Gastrocnemius medialis (tissue), 4 donors: ENCODE measurements around the gene ERBB2. TPM values are rescaled to one million over a fixed set of nuclear protein-coding genes. Genes with fewer than 3 reads are reported as not detected.
"Not testable (repeated sequence)": the region's sequence is repeated elsewhere in the genome, so short reads cannot be mapped to it uniquely, and the experiment has no call there.

Experiments
- ATAC-seq, 2 donors: fragments of 150-250 bp; one replicate each; pipeline ENCODE4 v1.9.1; 2016
- DNase-seq, 2 donors: peaks; one replicate each; pipeline ENCODE4 v3.0.0-alpha.2; 2019
- H3K27ac ChIP-seq, 4 donors: fragments of 200-600 bp; sonication (generic); 1 replicate in 1 of 4; 2 replicates in 3 of 4; pipeline ENCODE4 v1.5.1; 2016 to 2018; ENCODE audit warnings: mild to moderate bottlenecking in 2 of 4, moderate library complexity in 1 of 4
- H3K27me3 ChIP-seq, 3 donors: fragments of 200-600 bp; sonication (generic) in 2 of 3; 1 replicate in 1 of 3; 2 replicates in 2 of 3; pipeline versions ENCODE4 v1.5.1 to v1.6.0; 2016 to 2019; ENCODE audit warnings: mild to moderate bottlenecking in 1 of 3, moderate library complexity in 1 of 3
- H3K36me3 ChIP-seq, 2 donors: fragments of 200-600 bp; sonication (generic) in 1 of 2; one replicate each; pipeline ENCODE4 v1.5.1; 2017 to 2018
- H3K4me1 ChIP-seq, 2 donors: fragments of 200-600 bp; sonication (generic) in 1 of 2; one replicate each; pipeline ENCODE4 v1.5.1; 2016 to 2017; ENCODE audit warnings: mild to moderate bottlenecking in 2 of 2
- H3K4me3 ChIP-seq, 4 donors: fragments of 200-600 bp; sonication (generic) in 3 of 4; 1 replicate in 1 of 4; 2 replicates in 3 of 4; pipeline ENCODE4 v1.5.1; 2016 to 2019; ENCODE audit warnings: mild to moderate bottlenecking in 2 of 4
- H3K9me3 ChIP-seq, 3 donors: fragments of 200-600 bp; sonication (generic) in 2 of 3; 1 replicate in 1 of 3; 2 replicates in 2 of 3; pipeline ENCODE4 v1.5.1; 2016 to 2019
- CTCF ChIP-seq, 5 experiments: fragments of 450-650 bp in 3 of 5; fragments of 200-600 bp in 2 of 5; sonication (generic) in 2 of 5; IDR thresholded peaks in 4 of 5; conservative IDR thresholded peaks in 1 of 5; 1 replicate in 4 of 5; 2 replicates in 1 of 5; pipeline ENCODE4 v1.5.1; 2016 to 2019; ENCODE audit warnings: antibody characterized with exemption in 5 of 5, mild to moderate bottlenecking in 3 of 5, moderate library complexity in 3 of 5
- POLR2A ChIP-seq, 2 donors: fragments of 450-650 bp; IDR thresholded peaks; one replicate each; pipeline ENCODE4 v1.6.1; 2017; ENCODE audit warnings: antibody characterized with exemption in 2 of 2, mild to moderate bottlenecking in 2 of 2, moderate library complexity in 2 of 2
- in situ Hi-C, 4 donors: fragments of 200-750 bp; cut with MboI; loops; one replicate each; pipeline versions ENCODE4 v1.15.0 to v1.8.0; 2017; ENCODE audit warnings: low sequenced_read_pairs in 4 of 4
- intact Hi-C: fragments of 100-400 bp; cut with DNase I; formaldehyde crosslinking; loops from one replicate; pipeline ENCODE4 v1.15.1; 2023; ENCODE audit warnings: low total_unique reads
- total RNA-seq, 4 donors: library from RNA; depleted of rRNA; stranded (reverse); fragments of >200 nt; gene quantifications; one replicate each; pipeline versions ENCODE4 v1.1.0 to v1.2.3, GENCODE V29; 2016

The ERBB2 gene
- total RNA-seq, 4 donors from 2014 or later = 6.0 to 26.4 (median 15.3) TPM

- H3K4me1 ChIP-seq = peaks cover 10 to 15% of the 10 kb centered on the region in 2 donors
- H3K9me3 ChIP-seq = no peaks in the 10 kb centered on the region
- in situ Hi-C loops (no loop called here), intact Hi-C loops (no loop called here)
- no peak overlapping the region for H3K27ac ChIP-seq
- ATAC-seq (no peak), DNase-seq (no peak)
- H3K27me3 ChIP-seq = no peaks in the 10 kb centered on the region
- peaks cover 0 to 45% of the 10 kb centered on the region in 2 donors for H3K36me3 ChIP-seq
- H3K4me3 ChIP-seq = no peak overlapping the region
- no peak for TF ChIP-seq POLR2A (IDR thresholded peaks at IDR 0.05)
- no peak for TF ChIP-seq CTCF (IDR thresholded peaks at IDR 0.05 in 4 of 5, conservative IDR thresholded peaks at IDR 0.05 in 1 of 5)
These were observed 10.4 kb downstream of the ERBB2 start for GRCh38 chr17:39709998-39710964.

DNA sequence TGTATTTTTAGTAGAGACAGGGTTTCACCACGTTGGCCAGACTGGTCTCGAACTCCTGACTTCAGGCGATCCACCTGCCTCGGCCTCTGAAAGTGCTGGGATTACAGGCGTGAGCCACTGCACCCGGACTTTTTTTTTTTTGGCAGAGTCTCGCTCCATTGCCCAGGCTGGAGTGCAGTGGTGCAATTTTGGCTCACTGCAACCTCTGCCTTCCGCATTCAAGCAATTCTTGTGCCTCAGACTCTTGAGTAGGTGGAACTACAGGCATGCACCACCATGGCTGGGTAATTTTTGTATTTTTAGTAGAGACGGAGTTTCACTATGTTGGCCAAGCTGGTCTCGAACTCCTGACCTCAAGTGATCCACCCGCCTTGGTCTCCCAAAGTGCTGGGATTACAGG lies 11.2 kb downstream of the ERBB2 start:
- DNase-seq, H3K4me1 ChIP-seq, H3K4me3 ChIP-seq, H3K27ac ChIP-seq, in situ Hi-C loops, H3K27me3 ChIP-seq, intact Hi-C loops, H3K9me3 ChIP-seq, ATAC-seq: not testable (repeated sequence)
- H3K36me3 ChIP-seq = peaks cover 0 to 45% of the 10 kb centered on the region in 2 donors

- ATAC-seq (no peak), DNase-seq (no peak)
- Histone ChIP-seq H3K4me1 (peaks cover 7 to 10% of the 10 kb centered on the region in 2 donors), H3K9me3 (no peaks in the 10 kb centered on the region), H3K36me3 (peaks cover 0 to 45% of the 10 kb centered on the region in 2 donors), H3K27ac (no peak overlapping the region), H3K4me3 (no peak overlapping the region), H3K27me3 (no peaks in the 10 kb centered on the region)
- in situ Hi-C loops (no loop called here), intact Hi-C loops (no loop called here)
- TF ChIP-seq CTCF (IDR thresholded peaks at IDR 0.05 in 4 of 5, conservative IDR thresholded peaks at IDR 0.05 in 1 of 5) (no peak), POLR2A (IDR thresholded peaks at IDR 0.05) (no peak)
These were observed 12.0 kb downstream of the ERBB2 start for GRCh38 chr17:39711851-39712250.

GRCh38 chr17:39714234-39714633 lies 14.4 kb downstream of the ERBB2 start:
- intact Hi-C loops = no loop called here
- in situ Hi-C loops = no loop called here
- H3K4me3 ChIP-seq = no peak overlapping the region
- DNase-seq (no peak), ATAC-seq (no peak)
- H3K27me3 ChIP-seq = no peaks in the 10 kb centered on the region
- TF ChIP-seq CTCF (IDR thresholded peaks at IDR 0.05 in 4 of 5, conservative IDR thresholded peaks at IDR 0.05 in 1 of 5) = no peak
- no peak for TF ChIP-seq POLR2A (IDR thresholded peaks at IDR 0.05)
- H3K4me1 ChIP-seq = peaks cover 12 to 13% of the 10 kb centered on the region in 2 donors
- no peak overlapping the region for H3K27ac ChIP-seq
- peaks cover 0 to 32% of the 10 kb centered on the region in 2 donors for H3K36me3 ChIP-seq
- H3K9me3 ChIP-seq = no peaks in the 10 kb centered on the region

DNA sequence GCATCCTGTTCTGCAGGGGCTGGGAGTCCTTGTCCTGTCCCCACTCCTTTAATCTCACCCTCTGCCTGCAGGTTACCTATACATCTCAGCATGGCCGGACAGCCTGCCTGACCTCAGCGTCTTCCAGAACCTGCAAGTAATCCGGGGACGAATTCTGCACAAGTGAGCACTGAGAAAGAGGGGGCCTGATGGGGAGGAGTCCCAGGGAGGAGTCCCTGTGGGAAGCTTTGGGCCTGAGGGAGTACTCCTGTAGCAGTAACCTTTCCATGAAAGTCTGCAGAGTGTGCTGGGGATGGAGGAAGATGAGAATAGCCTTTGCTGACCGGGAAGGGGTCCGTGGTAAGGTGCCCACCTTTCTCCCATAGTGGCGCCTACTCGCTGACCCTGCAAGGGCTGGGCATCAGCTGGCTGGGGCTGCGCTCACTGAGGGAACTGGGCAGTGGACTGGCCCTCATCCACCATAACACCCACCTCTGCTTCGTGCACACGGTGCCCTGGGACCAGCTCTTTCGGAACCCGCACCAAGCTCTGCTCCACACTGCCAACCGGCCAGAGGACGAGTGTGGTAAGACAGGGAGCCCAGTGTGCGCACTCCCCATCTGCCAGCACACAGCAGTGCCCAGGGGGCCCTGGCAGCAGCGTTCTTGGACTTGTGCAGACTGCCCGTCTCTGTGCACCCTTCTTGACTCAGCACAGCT lies 15.7 kb downstream of the ERBB2 start:
- DNase-seq (no peak), ATAC-seq (no peak)
- Histone ChIP-seq H3K27ac (peak overlapping the region in 1 of 4 donors; percentile 52), H3K36me3 (peaks cover 0 to 20% of the 10 kb centered on the region in 2 donors), H3K9me3 (no peaks in the 10 kb centered on the region), H3K4me3 (no peak overlapping the region), H3K4me1 (peaks cover 12 to 13% of the 10 kb centered on the region in 2 donors), H3K27me3 (no peaks in the 10 kb centered on the region)
- intact Hi-C loops (no loop called here), in situ Hi-C loops (no loop called here)
- TF ChIP-seq POLR2A (IDR thresholded peaks at IDR 0.05) (no peak), CTCF (IDR thresholded peaks at IDR 0.05 in 4 of 5, conservative IDR thresholded peaks at IDR 0.05 in 1 of 5) (no peak)
